Measurements from ENCODE around the gene ZBTB7B. TPM values are rescaled to one million over a fixed set of nuclear protein-coding genes. Genes with fewer than 3 reads are reported as not detected.
A peak's percentile ranks its signal among the peaks of the same experiment; 100 is the strongest.

ZBTB7B gene
- total RNA-seq, 4 donors from 2014 or later, result 44.6 to 53.4 (median 49.5) TPM

- DNase-seq (ENCODE audit: low spot score in 2 of 2), result peak; percentile 71 to 93
- H3K27me3 ChIP-seq, result no peaks in the 10 kb centered on the region
- peak within 1 kb of the TSS; percentile 48 to 59 (median 56) for H3K4me3 ChIP-seq
- no peaks in the 10 kb centered on the region for H3K9me3 ChIP-seq
- 0 to 1% methylated on average over 18 of the region's 18 CpGs for WGBS, 2 donors
- peak in 1 of 2 donors; percentile 51 for TF ChIP-seq POLR2A (IDR thresholded peaks at IDR 0.05)
- TF ChIP-seq CTCF (IDR thresholded peaks at IDR 0.05), result peak in 4 of 5 experiments; percentile 13 to 36 (median 24)
- peak; percentile 35 to 57 for TF ChIP-seq EP300 (IDR thresholded peaks at IDR 0.05)
- peaks cover 0 to 77% (median 51%) of the 10 kb centered on the region in 4 donors for H3K4me1 ChIP-seq
- peaks cover 0 to 33% (median 4%) of the 10 kb centered on the region in 3 donors for H3K36me3 ChIP-seq
- H3K27ac ChIP-seq, result peak within 1 kb of the TSS; percentile 64 to 84 (median 72)
These were observed 46.7 kb upstream of the ZBTB7B start, which contains the start of gene PBXIP1 for GRCh38 chr1:154955718-154956543. Gene PBXIP1, minus strand, starts transcription at chr1:154956099. Its CDS starts 2,378 bp downstream, at chr1:154953721.

- TF ChIP-seq POLR2A (IDR thresholded peaks at IDR 0.05) (no peak), CTCF (IDR thresholded peaks at IDR 0.05) (no peak), EP300 (IDR thresholded peaks at IDR 0.05) (no peak)
- Histone ChIP-seq H3K27ac (peak overlapping the region; percentile 64 to 84 (median 72)), H3K4me1 (peaks cover 0 to 80% (median 52%) of the 10 kb centered on the region in 4 donors), H3K36me3 (peaks cover 0 to 27% (median 0%) of the 10 kb centered on the region in 3 donors), H3K9me3 (no peaks in the 10 kb centered on the region), H3K4me3 (peak overlapping the region; percentile 48 to 59 (median 56)), H3K27me3 (no peaks in the 10 kb centered on the region)
- peak in 1 of 2 donors; percentile 30 for DNase-seq (ENCODE audit: low spot score in 2 of 2)
- 5 to 11% methylated on average over 6 of the region's 6 CpGs for WGBS, 2 donors
These were observed 46.1 kb upstream of the ZBTB7B start for GRCh38 chr1:154956544-154956941.

- no peak for DNase-seq (ENCODE audit: low spot score in 2 of 2)
- peaks cover 0 to 73% (median 49%) of the 10 kb centered on the region in 4 donors for H3K4me1 ChIP-seq
- H3K27ac ChIP-seq, result peak overlapping the region; percentile 39 to 84 (median 72)
- WGBS, 2 donors, result 27 to 37% methylated on average over 9 of the region's 9 CpGs
- no peaks in the 10 kb centered on the region for H3K27me3 ChIP-seq
- peak overlapping the region in 1 of 4 donors; percentile 59 for H3K4me3 ChIP-seq
- no peak for TF ChIP-seq CTCF (IDR thresholded peaks at IDR 0.05)
- TF ChIP-seq POLR2A (IDR thresholded peaks at IDR 0.05), result no peak
- TF ChIP-seq EP300 (IDR thresholded peaks at IDR 0.05), result no peak
- H3K9me3 ChIP-seq, result no peaks in the 10 kb centered on the region
- peaks cover 0 to 23% (median 0%) of the 10 kb centered on the region in 3 donors for H3K36me3 ChIP-seq
These were observed 45.4 kb upstream of the ZBTB7B start for GRCh38 chr1:154957091-154957657.

- peaks cover 0 to 73% (median 50%) of the 10 kb centered on the region in 4 donors for H3K4me1 ChIP-seq
- TF ChIP-seq POLR2A (IDR thresholded peaks at IDR 0.05) (no peak), EP300 (IDR thresholded peaks at IDR 0.05) (no peak), CTCF (IDR thresholded peaks at IDR 0.05) (no peak)
These were observed 44.6 kb upstream of the ZBTB7B start for GRCh38 chr1:154958036-154958435.

More at GRCh38 chr1:154958036-154958435, 44.6 kb upstream of the ZBTB7B start:
- WGBS, 2 donors, result 75 to 76% methylated on average over 2 of the region's 2 CpGs
- Histone ChIP-seq H3K9me3 (no peaks in the 10 kb centered on the region), H3K27ac (peak overlapping the region in 1 of 4 donors; percentile 84), H3K36me3 (peaks cover 0 to 25% (median 0%) of the 10 kb centered on the region in 3 donors), H3K27me3 (no peaks in the 10 kb centered on the region), H3K4me3 (no peak overlapping the region)
- DNase-seq (ENCODE audit: low spot score in 2 of 2), result no peak

Data from tibial nerve (tissue), 4 donors.